ENCODE measurements around the gene SNRNP70. TPM values are rescaled to one million over a fixed set of nuclear protein-coding genes. Genes with fewer than 3 reads are reported as not detected.
"Not testable (repeated sequence)": the region's sequence is repeated elsewhere in the genome, so short reads cannot be mapped to it uniquely, and the experiment has no call there.

The SNRNP70 gene
- total RNA-seq, 1 donor from 2014 or later = 105 TPM

GRCh38 chr19:49129238-49129583 is 44.0 kb downstream of the SNRNP70 start:
- peak; percentile 36 for DNase-seq
- ATAC-seq (ENCODE audit: poor library complexity) = no peak
- intact Hi-C loops (cut with DNase I) = no loop called here

GRCh38 chr19:49130325-49130724 is 45.1 kb downstream of the SNRNP70 start:
- no peak for ATAC-seq (ENCODE audit: poor library complexity)
- intact Hi-C loops (cut with DNase I) = no loop called here
- peak; percentile 30 for DNase-seq

DNA sequence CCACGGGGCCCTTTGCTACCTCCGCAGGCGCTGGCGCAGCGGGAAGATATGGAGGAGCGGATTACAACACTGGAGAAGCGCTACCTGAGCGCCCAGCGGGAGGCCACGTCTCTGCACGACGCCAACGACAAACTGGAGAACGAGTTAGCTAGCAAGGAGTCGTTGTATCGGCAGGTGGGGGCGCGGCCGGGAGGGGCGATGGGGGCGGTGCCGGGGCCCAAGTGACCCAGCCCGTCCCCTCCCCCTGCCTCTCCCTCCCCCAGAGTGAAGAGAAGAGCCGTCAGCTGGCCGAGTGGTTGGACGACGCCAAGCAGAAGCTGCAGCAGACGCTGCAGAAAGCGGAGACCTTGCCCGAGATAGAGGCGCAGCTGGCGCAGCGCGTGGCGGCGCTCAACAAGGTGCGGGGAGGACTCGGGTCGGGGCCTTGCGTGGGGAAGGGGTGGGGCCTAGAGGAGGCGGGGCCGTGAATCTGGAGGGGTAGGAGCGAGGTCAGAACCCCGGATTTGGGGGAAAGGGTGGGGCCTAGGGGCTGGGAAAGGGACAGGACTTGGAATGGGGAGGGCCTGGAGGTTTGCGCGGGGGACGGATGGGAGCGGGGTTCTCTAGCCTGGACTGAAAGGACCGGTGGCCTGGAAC is 47.8 kb downstream of the SNRNP70 start:
- ATAC-seq (ENCODE audit: poor library complexity) = peak; percentile 36
- peak; percentile 74 for DNase-seq
- intact Hi-C loops (cut with DNase I) = no loop called here

GRCh38 chr19:49133621-49134454 is 48.6 kb downstream of the SNRNP70 start:
- intact Hi-C loops (cut with DNase I) = no loop called here
- peak; percentile 69 for ATAC-seq (ENCODE audit: poor library complexity)
- peak; percentile 83 for DNase-seq

DNA sequence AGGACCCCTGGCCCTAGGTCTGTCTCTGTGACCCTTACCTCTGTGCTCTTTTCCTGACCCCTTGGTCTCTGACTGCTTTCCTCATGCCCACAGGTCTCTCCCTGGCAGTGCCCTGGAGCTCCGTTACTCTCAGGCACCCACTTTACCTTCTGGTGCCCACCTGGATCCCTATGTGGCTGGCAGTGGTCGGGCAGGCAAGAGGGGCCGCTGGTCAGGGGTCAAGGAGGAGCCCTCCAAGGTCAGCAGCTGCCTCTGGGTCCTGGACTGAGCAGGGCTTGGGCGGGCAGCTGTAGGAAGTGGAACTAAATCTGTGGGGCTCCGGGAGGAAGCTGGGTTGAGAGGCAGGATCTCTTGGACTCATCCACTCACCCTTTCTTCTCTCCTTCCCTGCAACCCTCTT is 50.4 kb downstream of the SNRNP70 start:
- ATAC-seq (ENCODE audit: poor library complexity) = no peak
- intact Hi-C loops (cut with DNase I) = no loop called here
- no peak for DNase-seq

DNA sequence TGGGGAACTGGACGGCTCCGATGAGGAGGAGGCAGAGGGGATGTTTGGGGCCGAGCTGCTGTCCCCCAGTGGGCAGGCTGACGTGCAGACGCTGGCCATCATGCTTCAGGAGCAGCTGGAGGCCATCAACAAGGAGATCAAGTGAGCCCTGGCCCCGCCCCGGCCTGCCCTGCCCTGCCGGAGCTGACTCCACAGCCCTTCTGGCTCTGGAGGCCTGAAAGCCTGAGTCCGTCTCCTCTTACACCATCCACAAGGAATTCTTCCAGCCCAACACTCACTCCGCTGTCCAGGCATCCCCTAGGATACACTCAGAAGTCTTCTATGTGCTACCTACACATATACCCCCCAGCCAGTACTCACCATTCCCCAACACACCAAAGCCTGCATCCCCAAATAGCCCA is 51.5 kb downstream of the SNRNP70 start:
- intact Hi-C loops (cut with DNase I) = no loop called here
- ATAC-seq (ENCODE audit: poor library complexity) (peak; percentile 83), DNase-seq (peak; percentile 91)

DNA sequence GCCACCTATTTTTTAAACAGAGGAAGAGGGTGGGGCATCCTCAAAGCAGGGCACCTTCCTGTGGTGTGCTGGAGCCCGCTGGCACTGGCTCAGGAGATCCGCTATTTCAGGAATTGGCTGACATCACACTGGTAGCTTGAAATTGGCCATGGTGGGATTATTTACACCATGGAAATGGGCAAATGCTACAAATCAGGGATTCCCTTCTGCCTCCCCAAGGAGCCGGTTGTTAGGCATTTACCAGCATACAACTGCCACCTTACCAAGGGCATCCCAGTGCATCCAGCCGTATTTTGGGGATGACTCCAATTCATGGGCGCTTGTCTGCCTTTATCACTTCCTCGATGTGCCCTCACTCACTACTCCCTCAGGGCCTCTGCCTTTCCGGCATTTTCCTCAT is 55.7 kb downstream of the SNRNP70 start:
- ATAC-seq (ENCODE audit: poor library complexity) = no peak
- intact Hi-C loops (cut with DNase I) = loop anchor here (5.0 kb wide), 1 partner anchor 34 kb away; no protein-coding TSS in a partner anchor
- no peak for DNase-seq

GRCh38 chr19:49141352-49141751 is 56.1 kb downstream of the SNRNP70 start:
- ATAC-seq (ENCODE audit: poor library complexity) = no peak
- no peak for DNase-seq
- intact Hi-C loops (cut with DNase I) = loop anchor here (5.0 kb wide), 1 partner anchor 34 kb away; no protein-coding TSS in a partner anchor

GRCh38 chr19:49142866-49143335 is 57.6 kb downstream of the SNRNP70 start:
- ATAC-seq (ENCODE audit: poor library complexity) = peak; percentile 97
- peak; percentile 94 for DNase-seq
- intact Hi-C loops (cut with DNase I) = loop anchor here (5.0 kb wide), 1 partner anchor 36 kb away; no protein-coding TSS in a partner anchor

DNA sequence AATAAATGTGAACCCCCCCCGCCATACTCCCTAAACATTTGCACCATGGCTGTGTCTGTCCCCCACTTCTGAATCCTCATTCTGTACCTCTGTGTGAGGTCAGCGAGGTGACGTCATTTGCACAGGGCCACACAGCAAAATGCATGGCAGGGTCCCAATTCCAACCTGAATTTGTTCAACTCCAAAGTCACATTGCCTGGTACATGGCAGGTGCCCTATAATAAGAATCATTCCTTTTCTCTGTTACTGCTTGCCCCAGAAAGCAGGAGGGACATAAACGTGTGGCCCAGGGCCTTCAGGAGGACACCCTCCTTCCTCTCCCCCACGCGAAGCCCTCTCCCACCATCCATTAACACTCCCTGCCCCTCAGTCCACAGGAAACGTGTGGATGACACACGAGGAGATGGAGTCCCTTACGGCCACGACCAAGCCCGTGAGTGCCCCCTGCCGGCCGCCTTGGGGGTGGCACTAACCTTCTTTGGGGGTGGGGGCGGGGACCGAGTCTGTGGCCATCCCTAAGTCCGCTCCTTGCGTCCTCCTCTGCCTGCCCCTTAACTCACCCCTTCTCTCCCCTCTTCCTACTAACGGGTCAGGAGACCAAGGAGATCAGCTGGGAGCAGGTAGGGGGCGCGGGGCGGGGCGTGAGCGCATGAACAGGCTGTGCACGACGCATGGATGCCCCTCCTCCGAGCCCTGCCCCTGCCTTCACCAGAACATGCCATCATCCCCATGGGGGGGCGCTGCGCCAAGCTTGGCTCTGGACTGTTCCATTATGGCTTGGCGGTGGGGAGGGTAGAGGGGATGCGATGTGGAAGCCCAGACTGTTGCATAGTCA is 60.5 kb downstream of the SNRNP70 start:
- DNase-seq (peak; percentile 89), ATAC-seq (ENCODE audit: poor library complexity) (peak; percentile 24)
- intact Hi-C loops (cut with DNase I) = loop anchor here (5.0 kb wide), 1 partner anchor 48 kb away; no protein-coding TSS in a partner anchor

- not testable (repeated sequence) for DNase-seq; ATAC-seq (ENCODE audit: poor library complexity)
- intact Hi-C loops (cut with DNase I) = loop anchor here (5.0 kb wide), 1 partner anchor 49 kb away; no protein-coding TSS in a partner anchor
Measured at GRCh38 chr19:49146408-49146770, 61.1 kb downstream of the SNRNP70 start.

DNA sequence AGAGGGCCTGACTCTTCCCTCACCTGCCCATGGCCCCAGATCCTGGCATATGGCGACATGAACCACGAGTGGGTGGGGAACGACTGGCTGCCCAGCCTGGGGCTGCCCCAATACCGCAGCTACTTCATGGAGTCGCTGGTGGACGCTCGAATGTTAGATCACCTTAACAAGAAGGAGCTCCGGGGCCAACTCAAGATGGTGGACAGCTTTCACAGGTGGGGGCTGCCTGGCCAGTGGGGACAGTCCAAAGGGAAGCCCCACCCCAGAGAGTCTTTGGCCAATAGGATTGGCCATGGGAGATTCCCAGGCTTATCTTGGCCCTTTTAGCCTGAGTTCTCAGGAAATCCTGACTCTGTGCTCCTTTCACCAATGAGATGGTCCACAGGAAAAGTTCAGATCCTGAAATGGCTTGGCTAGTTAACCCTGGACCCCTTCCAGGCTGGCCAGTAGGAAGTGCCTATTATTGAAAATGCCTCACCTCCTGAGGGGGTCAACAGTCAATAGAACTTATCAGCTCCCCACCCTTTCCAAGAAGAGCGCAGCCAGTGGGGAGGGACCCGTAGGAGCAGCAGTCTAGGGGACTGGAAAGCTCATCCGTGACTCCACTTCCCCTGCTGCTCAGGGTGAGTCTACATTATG is 62.9 kb downstream of the SNRNP70 start:
- intact Hi-C loops (cut with DNase I) = loop anchor here (5.0 kb wide), 1 partner anchor 51 kb away; no protein-coding TSS in a partner anchor
- DNase-seq (peak; percentile 52), ATAC-seq (ENCODE audit: poor library complexity) (no peak)

DNA sequence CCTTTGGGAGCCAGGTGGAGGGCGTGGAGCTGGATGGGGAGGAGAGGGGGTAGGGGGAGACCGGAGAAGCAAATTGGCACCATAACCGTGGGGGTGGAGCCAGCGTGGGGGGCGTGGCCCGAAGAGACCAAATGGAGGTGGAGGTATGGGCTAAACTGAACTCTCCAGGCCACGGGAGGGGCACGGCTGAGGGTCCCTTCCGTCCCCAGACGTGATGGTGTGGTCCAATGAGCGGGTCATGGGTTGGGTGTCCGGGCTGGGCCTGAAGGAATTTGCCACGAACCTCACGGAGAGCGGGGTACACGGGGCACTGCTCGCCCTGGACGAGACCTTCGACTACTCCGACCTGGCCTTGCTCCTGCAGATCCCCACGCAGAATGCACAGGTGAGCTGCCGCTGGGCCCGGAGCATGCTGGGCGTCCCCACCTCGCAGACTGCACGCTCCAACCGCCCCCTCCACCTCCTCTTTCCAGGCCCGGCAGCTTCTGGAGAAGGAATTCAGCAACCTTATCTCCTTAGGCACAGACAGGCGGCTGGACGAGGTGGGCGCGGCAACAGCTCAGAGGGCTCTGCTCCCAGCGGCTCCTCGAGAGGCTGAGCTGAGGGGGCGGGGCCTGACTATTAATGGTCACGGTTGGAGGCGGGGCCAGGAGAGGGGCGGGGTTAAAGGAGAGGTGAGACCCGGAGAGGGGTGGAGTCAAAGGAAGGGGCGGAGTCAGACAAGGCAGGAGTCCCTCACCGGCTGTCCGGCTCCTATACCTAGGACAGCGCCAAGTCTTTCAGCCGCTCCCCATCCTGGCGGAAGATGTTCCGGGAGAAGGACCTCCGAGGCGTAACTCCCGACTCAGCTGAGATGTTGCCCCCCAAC is 63.8 kb downstream of the SNRNP70 start:
- ATAC-seq (ENCODE audit: poor library complexity) (peak; percentile 77), DNase-seq (peak; percentile 98)
- intact Hi-C loops (cut with DNase I) = loop anchor here (5.0 kb wide), 1 partner anchor 52 kb away; no protein-coding TSS in a partner anchor

DNA sequence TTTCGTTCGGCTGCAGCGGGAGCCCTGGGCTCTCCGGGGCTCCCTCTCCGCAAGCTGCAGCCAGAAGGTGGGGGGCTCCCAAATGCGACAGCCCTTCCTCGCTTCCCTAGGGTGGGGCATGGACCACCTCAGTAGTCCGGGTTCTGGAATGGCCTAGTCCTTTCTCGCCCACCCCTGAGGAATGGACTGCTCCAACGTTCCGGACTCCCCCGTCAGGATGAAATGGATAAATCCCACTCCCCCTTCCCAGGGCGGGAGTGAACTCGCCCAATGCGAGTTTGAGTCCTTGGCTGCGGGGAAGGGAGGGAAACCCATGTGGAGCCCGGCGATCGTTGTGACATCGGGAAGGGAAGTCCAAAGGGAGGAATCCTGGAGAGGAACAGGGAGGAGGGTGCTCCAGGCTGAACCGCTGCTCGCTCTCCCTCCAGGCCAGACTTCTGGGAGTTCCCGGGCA is 64.4 kb downstream of the SNRNP70 start:
- intact Hi-C loops (cut with DNase I) = loop anchor here (5.0 kb wide), 1 partner anchor 52 kb away; no protein-coding TSS in a partner anchor
- DNase-seq (peak; percentile 78), ATAC-seq (ENCODE audit: poor library complexity) (peak; percentile 52)

DNA sequence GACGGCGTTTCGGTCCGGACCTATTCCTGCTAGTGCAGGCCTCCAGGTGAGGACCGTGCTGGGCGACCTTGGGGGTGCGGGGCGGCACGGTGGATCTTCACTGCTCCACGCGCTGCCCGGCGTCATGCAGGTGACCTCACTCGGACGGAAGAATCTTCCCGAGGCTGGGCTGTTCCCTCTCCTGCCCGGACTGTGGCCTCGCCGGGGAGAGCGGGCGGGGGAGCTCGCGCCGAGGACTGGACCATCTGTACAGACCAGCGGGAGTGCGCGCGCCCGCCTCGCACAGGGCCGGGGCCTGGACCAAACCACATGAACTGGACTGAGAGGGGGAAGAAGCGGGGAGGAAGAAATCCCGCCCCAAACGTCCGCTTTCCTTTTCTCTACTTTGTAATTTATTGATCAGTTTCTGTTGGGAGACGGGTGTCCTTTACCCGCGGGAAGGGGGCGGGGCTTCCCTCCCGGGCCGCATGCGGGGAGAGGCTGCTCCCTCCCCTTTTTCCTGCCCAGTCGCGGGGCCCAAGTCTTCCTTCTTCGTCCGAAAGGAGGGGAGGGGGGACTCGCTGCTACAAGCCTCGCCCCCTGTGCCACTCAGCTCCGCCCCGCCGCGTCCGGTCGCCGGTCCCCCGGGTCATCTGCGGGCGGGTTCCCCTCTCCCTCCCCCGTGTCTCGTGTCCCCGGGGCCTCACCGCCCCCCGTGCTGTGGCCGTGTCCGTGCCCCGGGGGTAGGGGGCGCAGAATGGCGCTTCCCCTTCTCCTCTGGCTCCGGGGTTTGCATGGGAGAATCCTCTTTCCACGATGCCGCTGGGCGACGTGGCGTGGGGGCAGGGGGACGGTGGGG is 65.1 kb downstream of the SNRNP70 start:
- DNase-seq (peak; percentile 88), ATAC-seq (ENCODE audit: poor library complexity) (peak; percentile 71)
- intact Hi-C loops (cut with DNase I) = no loop called here

GRCh38 chr19:49150944-49151243 is 65.6 kb downstream of the SNRNP70 start:
- DNase-seq (no peak), ATAC-seq (ENCODE audit: poor library complexity) (no peak)
- intact Hi-C loops (cut with DNase I) = no loop called here

Data from Right ventricle myocardium superior (tissue), 1 donor.